ENCODE measurements around the gene PAXX.

DNA sequence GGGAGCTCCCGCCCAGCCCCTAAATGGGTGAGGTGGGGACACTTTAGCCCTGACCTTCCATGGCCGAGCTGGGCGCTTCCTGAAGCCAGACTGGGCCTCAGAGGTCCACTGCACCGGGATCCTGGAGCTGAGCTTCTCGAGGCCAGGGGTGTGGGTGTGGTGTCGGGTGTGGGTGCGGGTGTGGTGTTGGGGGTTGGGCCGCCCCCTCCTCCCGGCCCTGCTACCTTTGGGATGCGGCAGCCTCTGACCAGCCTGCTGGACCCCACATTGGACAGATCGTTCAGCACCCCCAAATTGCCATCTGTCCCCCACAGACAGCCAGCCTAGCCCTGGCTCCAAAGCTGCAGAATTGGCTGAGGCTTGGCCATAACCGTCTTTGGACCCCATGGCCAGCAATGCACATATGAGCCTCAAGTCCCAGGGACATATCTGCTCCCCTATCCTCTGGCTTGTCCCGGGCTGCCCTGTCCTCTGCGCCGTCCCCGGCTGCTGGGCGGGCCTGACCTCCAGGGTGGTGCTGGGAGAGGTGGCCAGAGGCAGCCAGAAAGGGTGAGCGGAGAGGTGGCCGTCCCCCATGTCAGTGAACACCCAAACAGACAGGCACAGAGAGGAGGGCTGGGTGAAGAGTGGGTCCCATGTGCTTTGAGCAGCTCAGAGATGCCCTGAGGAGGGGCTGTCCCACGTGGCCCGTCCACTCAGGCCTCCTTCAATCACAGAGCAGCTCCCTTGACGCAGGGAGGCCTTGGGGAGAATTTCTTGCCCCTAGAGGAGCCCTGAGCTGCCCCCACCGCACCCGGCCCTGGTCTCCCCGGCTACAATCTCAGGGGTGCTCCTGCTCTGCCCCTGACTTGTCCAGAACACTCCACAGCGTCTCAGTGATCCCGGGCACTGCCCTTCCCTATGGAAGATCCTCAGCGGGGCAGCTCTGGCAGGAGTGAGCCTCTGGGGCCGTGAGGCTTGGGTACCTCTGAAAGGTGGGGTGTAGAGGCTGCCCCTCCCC, 18.3 kb upstream of the PAXX start:
- TF ChIP-seq, protein P1, sequence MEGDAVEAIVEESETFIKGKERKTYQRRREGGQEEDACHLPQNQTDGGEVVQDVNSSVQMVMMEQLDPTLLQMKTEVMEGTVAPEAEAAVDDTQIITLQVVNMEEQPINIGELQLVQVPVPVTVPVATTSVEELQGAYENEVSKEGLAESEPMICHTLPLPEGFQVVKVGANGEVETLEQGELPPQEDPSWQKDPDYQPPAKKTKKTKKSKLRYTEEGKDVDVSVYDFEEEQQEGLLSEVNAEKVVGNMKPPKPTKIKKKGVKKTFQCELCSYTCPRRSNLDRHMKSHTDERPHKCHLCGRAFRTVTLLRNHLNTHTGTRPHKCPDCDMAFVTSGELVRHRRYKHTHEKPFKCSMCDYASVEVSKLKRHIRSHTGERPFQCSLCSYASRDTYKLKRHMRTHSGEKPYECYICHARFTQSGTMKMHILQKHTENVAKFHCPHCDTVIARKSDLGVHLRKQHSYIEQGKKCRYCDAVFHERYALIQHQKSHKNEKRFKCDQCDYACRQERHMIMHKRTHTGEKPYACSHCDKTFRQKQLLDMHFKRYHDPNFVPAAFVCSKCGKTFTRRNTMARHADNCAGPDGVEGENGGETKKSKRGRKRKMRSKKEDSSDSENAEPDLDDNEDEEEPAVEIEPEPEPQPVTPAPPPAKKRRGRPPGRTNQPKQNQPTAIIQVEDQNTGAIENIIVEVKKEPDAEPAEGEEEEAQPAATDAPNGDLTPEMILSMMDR (IDR thresholded peaks at IDR 0.05; ENCODE audit: poor library complexity, severe bottlenecking): no peak
- TF ChIP-seq, protein P2, sequence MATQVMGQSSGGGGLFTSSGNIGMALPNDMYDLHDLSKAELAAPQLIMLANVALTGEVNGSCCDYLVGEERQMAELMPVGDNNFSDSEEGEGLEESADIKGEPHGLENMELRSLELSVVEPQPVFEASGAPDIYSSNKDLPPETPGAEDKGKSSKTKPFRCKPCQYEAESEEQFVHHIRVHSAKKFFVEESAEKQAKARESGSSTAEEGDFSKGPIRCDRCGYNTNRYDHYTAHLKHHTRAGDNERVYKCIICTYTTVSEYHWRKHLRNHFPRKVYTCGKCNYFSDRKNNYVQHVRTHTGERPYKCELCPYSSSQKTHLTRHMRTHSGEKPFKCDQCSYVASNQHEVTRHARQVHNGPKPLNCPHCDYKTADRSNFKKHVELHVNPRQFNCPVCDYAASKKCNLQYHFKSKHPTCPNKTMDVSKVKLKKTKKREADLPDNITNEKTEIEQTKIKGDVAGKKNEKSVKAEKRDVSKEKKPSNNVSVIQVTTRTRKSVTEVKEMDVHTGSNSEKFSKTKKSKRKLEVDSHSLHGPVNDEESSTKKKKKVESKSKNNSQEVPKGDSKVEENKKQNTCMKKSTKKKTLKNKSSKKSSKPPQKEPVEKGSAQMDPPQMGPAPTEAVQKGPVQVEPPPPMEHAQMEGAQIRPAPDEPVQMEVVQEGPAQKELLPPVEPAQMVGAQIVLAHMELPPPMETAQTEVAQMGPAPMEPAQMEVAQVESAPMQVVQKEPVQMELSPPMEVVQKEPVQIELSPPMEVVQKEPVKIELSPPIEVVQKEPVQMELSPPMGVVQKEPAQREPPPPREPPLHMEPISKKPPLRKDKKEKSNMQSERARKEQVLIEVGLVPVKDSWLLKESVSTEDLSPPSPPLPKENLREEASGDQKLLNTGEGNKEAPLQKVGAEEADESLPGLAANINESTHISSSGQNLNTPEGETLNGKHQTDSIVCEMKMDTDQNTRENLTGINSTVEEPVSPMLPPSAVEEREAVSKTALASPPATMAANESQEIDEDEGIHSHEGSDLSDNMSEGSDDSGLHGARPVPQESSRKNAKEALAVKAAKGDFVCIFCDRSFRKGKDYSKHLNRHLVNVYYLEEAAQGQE (IDR thresholded peaks at IDR 0.05; ENCODE audit: borderline replicate concordance): no peak
- TF ChIP-seq RAD21 (conservative IDR thresholded peaks at IDR 0.05): no peak
- no peak for TF ChIP-seq POLR2AphosphoS5 (IDR thresholded peaks at IDR 0.05)
- TF ChIP-seq EP300 (conservative IDR thresholded peaks at IDR 0.05; ENCODE audit: poor library complexity, severe bottlenecking): no peak
- TF ChIP-seq MXI1 (conservative IDR thresholded peaks at IDR 0.05; ENCODE audit: poor library complexity, severe bottlenecking): no peak
- no peak for TF ChIP-seq EZH2 (IDR thresholded peaks at IDR 0.05; ENCODE audit: borderline replicate concordance, insufficient read depth, low read length, poor library complexity, severe bottlenecking)
- TF ChIP-seq TAF1 (IDR thresholded peaks at IDR 0.05; ENCODE audit: low read depth): no peak
- TF ChIP-seq SMC3 (conservative IDR thresholded peaks at IDR 0.05; ENCODE audit: poor library complexity): no peak

Data from neural cell (in vitro differentiated cells).